ENCODE results near the gene GRN. TPM values are rescaled to one million over a fixed set of nuclear protein-coding genes. Genes with fewer than 3 reads are reported as not detected.

GRN gene
- total and polyA plus RNA-seq, 2 of the 13 experiments (the other 11 are each of a cell fraction or from before 2014, with no cell fraction given), result 86.6 to 143 TPM

- TF ChIP-seq CCDC6 (CRISPR knock-in tag; IDR thresholded peaks at IDR 0.05) (no peak), ZEB1 (IDR thresholded peaks at IDR 0.05; ENCODE audit: insufficient replicate concordance, low read depth) (no peak), ZNF839 (CRISPR knock-in tag; IDR thresholded peaks at IDR 0.05; ENCODE audit: borderline replicate concordance) (no peak), GFI1 (CRISPR knock-in tag; IDR thresholded peaks at IDR 0.05; ENCODE audit: borderline replicate concordance) (no peak), KMT2A (CRISPR knock-in tag; IDR thresholded peaks at IDR 0.05) (no peak), YEATS2 (CRISPR knock-in tag; IDR thresholded peaks at IDR 0.05; ENCODE audit: borderline replicate concordance) (no peak), GABPA (IDR thresholded peaks at IDR 0.05; ENCODE audit: low read depth, low read length) (no peak), GABPA (CRISPR knock-in tag; IDR thresholded peaks at IDR 0.05; ENCODE audit: low read depth) (no peak), SIX1 (CRISPR knock-in tag; IDR thresholded peaks at IDR 0.05; ENCODE audit: borderline replicate concordance) (no peak), ZNF773 (CRISPR knock-in tag; IDR thresholded peaks at IDR 0.05; ENCODE audit: borderline replicate concordance) (no peak), ZFP90 (CRISPR knock-in tag; IDR thresholded peaks at IDR 0.05; ENCODE audit: borderline replicate concordance) (peak; percentile 72; the same call in 1 of the 2 replicates), ZNF740 (CRISPR knock-in tag; IDR thresholded peaks at IDR 0.05) (no peak), KDM4B (CRISPR knock-in tag; IDR thresholded peaks at IDR 0.05) (no peak), KDM1A (CRISPR knock-in tag; IDR thresholded peaks at IDR 0.05) (no peak), AGO2 (optimal IDR thresholded peaks at IDR 0.05; ENCODE audit: low read depth, low read length) (no peak), DNMT1 (CRISPR knock-in tag; IDR thresholded peaks at IDR 0.05) (no peak), ZNF10 (CRISPR knock-in tag; IDR thresholded peaks at IDR 0.05; ENCODE audit: borderline replicate concordance, low read depth) (no peak), NAIF1 (CRISPR knock-in tag; IDR thresholded peaks at IDR 0.05; ENCODE audit: borderline replicate concordance) (no peak), RNF2 (conservative IDR thresholded peaks at IDR 0.05; ENCODE audit: low read depth) (no peak), HDAC2 (CRISPR knock-in tag; IDR thresholded peaks at IDR 0.05) (no peak), MAFF (IDR thresholded peaks at IDR 0.05; ENCODE audit: low read depth, low read length) (no peak), FOSL1 (CRISPR knock-in tag; IDR thresholded peaks at IDR 0.05; ENCODE audit: borderline replicate concordance) (no peak), ZNF75D (CRISPR knock-in tag; IDR thresholded peaks at IDR 0.05; ENCODE audit: borderline replicate concordance) (no peak), ZNF235 (CRISPR knock-in tag; IDR thresholded peaks at IDR 0.05; ENCODE audit: borderline replicate concordance) (no peak), ATRX (CRISPR knock-in tag; IDR thresholded peaks at IDR 0.05; ENCODE audit: borderline replicate concordance) (0 out of 2 replicates have a peak, but pooled peaks have one; percentile 27), MAF1 (CRISPR knock-in tag; IDR thresholded peaks at IDR 0.05; ENCODE audit: borderline replicate concordance) (no peak), ESRRA (CRISPR knock-in tag; IDR thresholded peaks at IDR 0.05; ENCODE audit: low read depth) (no peak), ZNF768 (CRISPR knock-in tag; IDR thresholded peaks at IDR 0.05) (peak; percentile 49; the same call in 1 of the 2 replicates)
- TF ChIP-seq, protein P1, sequence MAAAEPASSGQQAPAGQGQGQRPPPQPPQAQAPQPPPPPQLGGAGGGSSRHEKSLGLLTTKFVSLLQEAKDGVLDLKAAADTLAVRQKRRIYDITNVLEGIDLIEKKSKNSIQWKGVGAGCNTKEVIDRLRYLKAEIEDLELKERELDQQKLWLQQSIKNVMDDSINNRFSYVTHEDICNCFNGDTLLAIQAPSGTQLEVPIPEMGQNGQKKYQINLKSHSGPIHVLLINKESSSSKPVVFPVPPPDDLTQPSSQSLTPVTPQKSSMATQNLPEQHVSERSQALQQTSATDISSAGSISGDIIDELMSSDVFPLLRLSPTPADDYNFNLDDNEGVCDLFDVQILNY (CRISPR knock-in tag; conservative IDR thresholded peaks at IDR 0.05), result no peak
- TF ChIP-seq, protein P2, sequence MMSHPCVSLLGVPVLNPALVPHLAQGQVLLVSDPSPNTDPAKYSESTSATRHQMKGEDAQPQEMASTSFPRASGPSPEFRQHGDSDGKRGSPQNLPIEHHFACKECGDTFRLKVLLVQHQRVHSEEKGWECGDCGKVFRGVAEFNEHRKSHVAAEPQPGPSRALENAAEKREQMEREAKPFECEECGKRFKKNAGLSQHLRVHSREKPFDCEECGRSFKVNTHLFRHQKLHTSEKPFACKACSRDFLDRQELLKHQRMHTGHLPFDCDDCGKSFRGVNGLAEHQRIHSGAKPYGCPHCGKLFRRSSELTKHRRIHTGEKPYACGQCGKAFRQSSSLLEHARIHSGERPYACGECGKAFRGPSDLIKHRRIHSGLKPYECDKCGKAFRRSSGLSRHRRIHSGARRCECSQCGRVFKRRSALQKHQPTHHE (CRISPR knock-in tag; IDR thresholded peaks at IDR 0.05; ENCODE audit: borderline replicate concordance), result no peak
Observed at GRCh38 chr17:44350733-44351226, 5.7 kb downstream of the GRN start (continued).
